H1 (cell line): ENCODE results near the gene FAM76B. TPM values are rescaled to one million over a fixed set of nuclear protein-coding genes. Genes with fewer than 3 reads are reported as not detected.
A peak's percentile ranks its signal among the peaks of the same experiment; 100 is the strongest.

ENCODE experiments used
- CTCF ChIA-PET: fragments of 300-600 bp; sonication (Branson Sonifier 250); formaldehyde crosslinking; loops from one replicate; lab custom pipeline; 2021; ENCODE audit not compliant: partially characterized antibody; lab: Charles Lee
- POLR2A ChIA-PET: fragments of 300-600 bp; sonication (Branson Sonifier 250); formaldehyde crosslinking; loops from one replicate; lab custom pipeline; 2021; ENCODE audit warnings: inconsistent platforms; ENCODE audit not compliant: partially characterized antibody; lab: Charles Lee
- DNase-seq, 2 experiments: peaks; one replicate each; pipeline versions ENCODE4 v3.0.0 to v3.0.0-alpha.2; 2010 to 2022; ENCODE audit warnings: low spot score in 2 of 2, low read depth in 1 of 2, mixed read lengths in 1 of 2
- FAIRE-seq: peaks from 2 replicates; lab custom pipeline; 2011; peaks lifted over from hg19 to GRCh38; lab: Jason Lieb, UNC
- H2AFZ ChIP-seq: 2 replicates; pipeline ENCODE4 v1.8.1; 2012; ENCODE audit warnings: low read length, inconsistent platforms
- H2AK5ac ChIP-seq: 2 replicates; pipeline ENCODE4 v1.6.1; 2013; ENCODE audit warnings: low read depth, low read length
- H2BK120ac ChIP-seq: replicated peaks from 2 replicates; pipeline ENCODE3; 2013; ENCODE audit warnings: low read depth, low read length, inconsistent platforms
- H2BK12ac ChIP-seq: 2 replicates; pipeline ENCODE4 v1.6.1; 2013; ENCODE audit warnings: low read depth, low read length
- H2BK15ac ChIP-seq: 2 replicates; pipeline ENCODE4 v1.6.1; 2013; ENCODE audit warnings: low read length
- H2BK20ac ChIP-seq: 2 replicates; pipeline ENCODE4 v1.6.1; 2013; ENCODE audit warnings: low read length
- H2BK5ac ChIP-seq: 2 replicates; pipeline ENCODE4 v1.6.1; 2013; ENCODE audit warnings: low read depth, low read length
- H3K14ac ChIP-seq: 2 replicates; pipeline ENCODE4 v1.6.1; 2013; ENCODE audit warnings: inconsistent platforms; ENCODE audit not compliant: insufficient read length
- H3K18ac ChIP-seq: 2 replicates; pipeline ENCODE4 v1.6.1; 2013; ENCODE audit warnings: low read length; ENCODE audit errors: extremely low read depth
- H3K23ac ChIP-seq: 2 replicates; pipeline ENCODE4 v1.6.1; 2013; ENCODE audit warnings: inconsistent platforms; ENCODE audit not compliant: insufficient read length
- H3K23me2 ChIP-seq: 2 replicates; pipeline ENCODE4 v1.6.1; 2013; ENCODE audit warnings: low read depth, low read length
- H3K27ac ChIP-seq: 2 replicates; pipeline ENCODE4 v1.6.1; 2011; ENCODE audit warnings: low read depth, low read length, inconsistent platforms
- H3K27me3 ChIP-seq, 4 experiments: replicated peaks in 1 of 4; 1 replicate in 1 of 4; 2 replicates in 3 of 4; pipeline versions ENCODE4 v1.6.1 to v1.8.1; 2011 to 2013; ENCODE audit warnings: low read length in 3 of 4, mild to moderate bottlenecking in 3 of 4, inconsistent platforms in 2 of 4, mixed read lengths in 2 of 4, moderate library complexity in 1 of 4; ENCODE audit not compliant: control insufficient read depth in 3 of 4, insufficient read depth in 3 of 4; ENCODE audit errors: extremely low read depth in 1 of 4
- H3K36me3 ChIP-seq, 4 experiments: 2 replicates each; pipeline versions ENCODE4 v1.6.1 to v1.8.1; 2011 to 2013; ENCODE audit warnings: mild to moderate bottlenecking in 4 of 4, low read length in 3 of 4, moderate library complexity in 2 of 4, control low read depth in 1 of 4, inconsistent platforms in 1 of 4; ENCODE audit not compliant: insufficient read depth in 4 of 4, control insufficient read depth in 2 of 4
- H3K4ac ChIP-seq: replicated peaks from 2 replicates; pipeline ENCODE3; 2013; ENCODE audit warnings: low read length, low read depth, mixed read lengths, inconsistent platforms; ENCODE audit not compliant: insufficient read length
- H3K4me1 ChIP-seq, 4 experiments: replicated peaks in 1 of 4; 1 replicate in 1 of 4; 2 replicates in 3 of 4; pipeline versions ENCODE4 v1.6.1 to v1.8.1; 2011 to 2013; ENCODE audit warnings: low read length in 3 of 4, inconsistent platforms in 2 of 4, mixed read lengths in 1 of 4; ENCODE audit not compliant: insufficient read depth in 4 of 4, control insufficient read depth in 3 of 4
- H3K4me2 ChIP-seq, 2 experiments: 2 replicates each; pipeline versions ENCODE4 v1.6.1 to v1.8.1; 2011 to 2013; ENCODE audit warnings: low read depth in 2 of 2, low read length in 2 of 2, control low read depth in 1 of 2, inconsistent platforms in 1 of 2, mild to moderate bottlenecking in 1 of 2; ENCODE audit not compliant: insufficient read depth in 1 of 2
- H3K4me3 ChIP-seq, 4 experiments: fragments of 200-600, 300-600 bp in 1 of 4; sonication (generic), shearing (Covaris generic), sonication (Bioruptor Twin) in 1 of 4; 2 replicates each; pipeline versions ENCODE4 v1.5.1 to v1.8.1; 2011 to 2016; ENCODE audit warnings: low read length in 4 of 4, low read depth in 3 of 4, control low read depth in 2 of 4, inconsistent platforms in 2 of 4, mild to moderate bottlenecking in 2 of 4, mixed read lengths in 1 of 4, moderate library complexity in 1 of 4; ENCODE audit not compliant: insufficient read depth in 2 of 4; ENCODE audit errors: extremely low read depth in 1 of 4
- H3K56ac ChIP-seq: replicated peaks from 2 replicates; pipeline ENCODE3; 2013; ENCODE audit warnings: low read depth, mild to moderate bottlenecking, mixed read lengths, low read length, inconsistent platforms; ENCODE audit not compliant: insufficient read length
- H3K79me1 ChIP-seq: 2 replicates; pipeline ENCODE4 v1.6.1; 2013; ENCODE audit warnings: low read depth, low read length, control low read depth
- H3K79me2 ChIP-seq, 2 experiments: 2 replicates each; pipeline versions ENCODE4 v1.6.1 to v1.8.1; 2012 to 2013; ENCODE audit warnings: low read length in 2 of 2, mild to moderate bottlenecking in 2 of 2, inconsistent platforms in 1 of 2; ENCODE audit not compliant: insufficient read depth in 2 of 2, control insufficient read depth in 1 of 2
- H3K9ac ChIP-seq, 4 experiments: replicated peaks in 1 of 4; 1 replicate in 1 of 4; 2 replicates in 3 of 4; pipeline versions ENCODE4 v1.6.1 to v1.8.1; 2011 to 2013; ENCODE audit warnings: low read depth in 3 of 4, low read length in 3 of 4, control low read depth in 2 of 4, mild to moderate bottlenecking in 2 of 4, moderate library complexity in 2 of 4, inconsistent platforms in 1 of 4; ENCODE audit errors: extremely low read depth in 1 of 4
- H3K9me3 ChIP-seq, 2 experiments: 2 replicates each; pipeline versions ENCODE4 v1.6.1 to v1.8.1; 2012 to 2013; ENCODE audit warnings: mild to moderate bottlenecking in 2 of 2, moderate library complexity in 2 of 2, control low read depth in 1 of 2, inconsistent platforms in 1 of 2, low read depth in 1 of 2, low read length in 1 of 2, mixed read lengths in 1 of 2; ENCODE audit not compliant: insufficient read depth in 2 of 2
- H4K20me1 ChIP-seq, 2 experiments: replicated peaks in 1 of 2; 2 replicates each; pipeline versions ENCODE3 to v1.8.1; 2011 to 2013; ENCODE audit warnings: inconsistent platforms in 2 of 2, low read length in 2 of 2, mild to moderate bottlenecking in 1 of 2; ENCODE audit not compliant: insufficient read depth in 2 of 2, control insufficient read depth in 1 of 2
- H4K5ac ChIP-seq: 2 replicates; pipeline ENCODE4 v1.6.1; 2013; ENCODE audit warnings: low read length, low read depth, mixed read lengths, inconsistent platforms; ENCODE audit not compliant: insufficient read length
- H4K8ac ChIP-seq: 2 replicates; pipeline ENCODE4 v1.8.0; 2013; ENCODE audit warnings: mild to moderate bottlenecking, moderate library complexity, low read length, inconsistent platforms; ENCODE audit not compliant: insufficient read depth; ENCODE audit errors: extremely low read depth
- H4K91ac ChIP-seq: replicated peaks from 2 replicates; pipeline ENCODE3; 2013; ENCODE audit warnings: low read length, mixed read lengths, inconsistent platforms; ENCODE audit not compliant: insufficient read length
- BCL11A ChIP-seq, 2 experiments: IDR thresholded peaks; one replicate each; pipeline ENCODE4 v1.6.1; 2011; ENCODE audit warnings: low read depth in 2 of 2, low read length in 2 of 2, mild to moderate bottlenecking in 2 of 2
- CTCF ChIP-seq, 3 experiments: IDR thresholded peaks; 1 replicate in 2 of 3; 2 replicates in 1 of 3; pipeline versions ENCODE4 v1.5.1 to v1.6.1; 2011; ENCODE audit warnings: low read length in 3 of 3, mild to moderate bottlenecking in 3 of 3, inconsistent platforms in 2 of 3, low read depth in 1 of 3, moderate library complexity in 1 of 3; ENCODE audit not compliant: insufficient read depth in 1 of 3; ENCODE audit errors: control extremely low read depth in 1 of 3
- HDAC2 ChIP-seq, 2 experiments: fragments of 300-600 bp in 1 of 2; sonication (generic) in 1 of 2; IDR thresholded peaks; 2 replicates each; pipeline ENCODE4 v1.6.1; 2011 to 2012; ENCODE audit warnings: low read depth in 2 of 2, low read length in 2 of 2, mild to moderate bottlenecking in 2 of 2, moderate library complexity in 2 of 2, borderline replicate concordance in 1 of 2, inconsistent platforms in 1 of 2
- SIX5 ChIP-seq: IDR thresholded peaks from 2 replicates; pipeline ENCODE4 v1.6.1; 2011; ENCODE audit warnings: mild to moderate bottlenecking, low read depth, low read length
- SP2 ChIP-seq: IDR thresholded peaks from 2 replicates; pipeline ENCODE4 v1.6.1; 2012; ENCODE audit warnings: mild to moderate bottlenecking, low read length, inconsistent platforms
- TBP ChIP-seq: IDR thresholded peaks from 2 replicates; pipeline ENCODE4 v1.6.1; 2011; ENCODE audit warnings: low read depth, low read length, improper control_type of control experiment
- WGBS, 2 experiments: shearing (Covaris generic) in 1 of 2; methylation state at CpG; one replicate each; pipeline versions ENCODE4 v1.1.6 to v1.1.7; 2013 to 2015; ENCODE audit warnings: low lambda C conversion rate in 2 of 2, mixed read lengths in 2 of 2, inconsistent platforms in 1 of 2, low coverage in 1 of 2, missing lambda C conversion rate in 1 of 2; ENCODE audit not compliant: insufficient replicate concordance in 2 of 2, insufficient coverage in 1 of 2, insufficient read length in 1 of 2; ENCODE audit errors: extremely low coverage in 1 of 2, missing lambda C conversion rate in 1 of 2; 5-methylcytosine and 5-hydroxymethylcytosine counted together
- long read RNA-seq, 2 experiments: library from RNA in 1 of 2; library from capped mRNA in 1 of 2; stranded (forward); transcript quantifications; one replicate each; pipeline ENCODE4 v2.0.0, GENCODE V29; 2021; ENCODE audit warnings: inconsistent platforms in 1 of 2
- polyA minus RNA-seq, 3 experiments: library from RNA; depleted of rRNA, polyadenylated mRNA; stranded (reverse); fragments of >200 nt; gene quantifications; 1 replicate in 2 of 3; 2 replicates in 1 of 3; pipeline ENCODE4 v1.2.3, GENCODE V29; 2011
- polyA plus RNA-seq, 7 experiments: library from polyadenylated mRNA; depleted of rRNA in 3 of 7; stranded (reverse) in 5 of 7; unstranded in 2 of 7; fragments of >200 nt in 5 of 7; fragments of 200-250 nt in 2 of 7; gene quantifications; 1 replicate in 5 of 7; 2 replicates in 1 of 7; 4 replicates in 1 of 7; pipeline versions ENCODE4 v1.2.1 to v1.2.3, GENCODE V29; 2011 to 2013; ENCODE audit warnings: missing spikeins in 2 of 7, mixed read lengths in 2 of 7
- total RNA-seq: library from RNA; stranded (reverse); fragmentation: NEBNext Ultra II Directional; extraction: Animal tissue kit (Norgen Biotek cat#: 25700); gene quantifications from 2 replicates; pipeline ENCODE4 v1.2.1, GENCODE V29; 2021

FAM76B gene
- 22.3 and 25.2 TPM in 2 replicates for total RNA-seq
- polyA plus RNA-seq (2011; rRNA removed) = 7.3 and 11.0 TPM in 2 replicates
- polyA plus RNA-seq (2011; cell fraction: cytosol; rRNA removed) = 17.1 TPM
- 15.4 TPM for polyA plus RNA-seq (2011; cell fraction: nucleus; rRNA removed)
- polyA plus RNA-seq (2012, experiment 1 of 2) = 13.0 to 23.0 TPM (median 16.7 TPM) in 4 replicates
- polyA plus RNA-seq (2012, experiment 2 of 2) = 2.1 TPM
- 29.6 TPM for polyA plus RNA-seq (2013, experiment 1 of 2)
- polyA plus RNA-seq (2013, experiment 2 of 2) = 22.6 TPM
- 19.2 and 19.4 TPM in 2 replicates for polyA minus RNA-seq (2011; rRNA and poly(A)+ RNA removed)
- polyA minus RNA-seq (2011; cell fraction: cytosol; rRNA and poly(A)+ RNA removed) = 19.8 TPM
- polyA minus RNA-seq (2011; cell fraction: nucleus; rRNA and poly(A)+ RNA removed) = 48.5 TPM
- long read RNA-seq, experiment 1, partial matches to known transcripts = 3 of 17 reads
- long read RNA-seq, experiment 1, other reads (novel, unspliced or antisense) = 10 of 17 reads
- long read RNA-seq, experiment 2, partial matches to known transcripts = 2 of 3 reads
- long read RNA-seq, experiment 2, other reads (novel, unspliced or antisense) = 1 of 3 reads

DNA sequence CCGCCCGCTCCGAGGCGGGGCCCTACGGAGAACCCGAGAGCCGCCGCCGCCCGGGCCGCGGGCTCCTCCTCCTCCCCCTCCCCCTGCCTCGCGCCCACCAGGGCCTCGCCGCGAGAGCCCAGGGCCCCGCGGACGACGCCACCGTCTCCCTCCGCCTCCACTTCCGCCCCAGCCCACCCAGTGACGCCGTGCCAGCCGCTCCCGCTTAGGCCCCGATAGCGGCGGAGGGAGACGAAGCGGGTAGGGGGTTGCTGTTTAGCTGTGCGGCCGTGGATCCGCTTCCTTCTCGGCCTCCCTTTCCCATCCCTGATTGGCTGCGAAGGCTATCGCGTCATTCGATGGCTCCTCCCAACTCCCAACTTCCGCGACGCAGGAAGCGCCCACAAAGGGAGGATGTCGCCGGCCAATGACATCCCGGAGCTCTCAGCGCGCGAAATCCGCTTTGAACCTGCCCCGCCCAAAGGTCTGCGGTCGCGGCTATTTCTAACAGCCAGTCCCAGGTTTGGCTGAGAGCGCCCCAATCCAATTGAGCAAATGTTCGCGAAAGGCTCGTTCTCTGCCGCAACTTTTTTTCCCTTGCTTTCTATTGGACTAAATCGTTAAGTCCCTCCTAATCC is at the start of gene FAM76B:
Gene FAM76B (minus strand): TSS at position 277 of the 617 bp plus-strand sequence. CDS start 304 bp downstream, outside the sequence.
- Histone ChIP-seq H3K14ac (no peak within 1 kb of the TSS), H3K79me2 (peaks cover 15 to 55% of the 10 kb centered on the region in 2 experiments), H3K79me1 (no peaks in the 10 kb centered on the region), H2BK12ac (peak within 1 kb of the TSS; percentile 54; the same call in 1 of the 2 replicates), H4K8ac (peak within 1 kb of the TSS; percentile 99), H3K4ac (no peak within 1 kb of the TSS), H2BK5ac (peak within 1 kb of the TSS; percentile 97), H3K23me2 (peaks cover 6% of the 10 kb centered on the region), H3K27ac (peak within 1 kb of the TSS; percentile 98), H4K5ac (peak within 1 kb of the TSS; percentile 80), H2BK20ac (no peak within 1 kb of the TSS), H2BK120ac (no peak within 1 kb of the TSS), H3K36me3 (peaks cover 6 to 28% (median 13%) of the 10 kb centered on the region in 4 experiments; a peak in 6 of 8 replicates), H3K9me3 (no peaks in the 10 kb centered on the region), H3K4me2 (peak within 1 kb of the TSS; percentile 68 to 84), H3K23ac (no peak within 1 kb of the TSS), H4K20me1 (peaks cover 0 to 7% of the 10 kb centered on the region in 2 experiments), H2AK5ac (no peak within 1 kb of the TSS; the same call in 1 of the 2 replicates), H3K4me1 (peaks cover 0 to 9% (median 0%) of the 10 kb centered on the region in 4 experiments; a peak in 1 of 7 replicates), H3K56ac (peak within 1 kb of the TSS; percentile 81), H3K18ac (peak within 1 kb of the TSS; percentile 75), H3K4me3 (peak within 1 kb of the TSS; percentile 84 to 95 (median 92)), H3K9ac (peak within 1 kb of the TSS; percentile 96 to 99 (median 98)), H2AFZ (peak within 1 kb of the TSS; percentile 66), H3K27me3 (no peaks in the 10 kb centered on the region), H4K91ac (peak within 1 kb of the TSS; percentile 79), H2BK15ac (no peak within 1 kb of the TSS)
- ChIA-PET CTCF (interaction anchor here (1.1 to 1.5 kb wide), 8 partner anchors 21 to 646 kb away, joined by 3 to 6 read pairs (median 4); no protein-coding TSS in a partner anchor), POLR2A (interaction anchor here (0.8 to 2.9 kb wide), 15 partner anchors 11 to 723 kb away, joined by 3 to 20 read pairs (median 4); partner anchors contain the start of genes CCDC82, JRKL and SRSF8)
- WGBS, 2 experiments = 0% methylated on average over 41 of the region's 62 CpGs; no CpG with 5 or more reads in 1 of the 2 experiments
- peak; percentile 87 for FAIRE-seq
- peak; percentile 93 to 95 for DNase-seq
- TF ChIP-seq HDAC2 (IDR thresholded peaks at IDR 0.05; ENCODE audit: borderline replicate concordance in 1 of 2, low read depth in 2 of 2, low read length in 2 of 2) = no peak
- no peak for TF ChIP-seq CTCF (IDR thresholded peaks at IDR 0.05; ENCODE audit: control extremely low read depth in 1 of 3, insufficient read depth in 1 of 3, low read depth in 1 of 3, low read length in 3 of 3)
- TF ChIP-seq SP2 = no peak
- no peak for TF ChIP-seq BCL11A (IDR thresholded peaks at IDR 0.05; ENCODE audit: low read depth in 2 of 2, low read length in 2 of 2)
- no peak for TF ChIP-seq SIX5
- TF ChIP-seq TBP = peak; percentile 64
